Measurements from ENCODE around the gene ERBB4.

DNA sequence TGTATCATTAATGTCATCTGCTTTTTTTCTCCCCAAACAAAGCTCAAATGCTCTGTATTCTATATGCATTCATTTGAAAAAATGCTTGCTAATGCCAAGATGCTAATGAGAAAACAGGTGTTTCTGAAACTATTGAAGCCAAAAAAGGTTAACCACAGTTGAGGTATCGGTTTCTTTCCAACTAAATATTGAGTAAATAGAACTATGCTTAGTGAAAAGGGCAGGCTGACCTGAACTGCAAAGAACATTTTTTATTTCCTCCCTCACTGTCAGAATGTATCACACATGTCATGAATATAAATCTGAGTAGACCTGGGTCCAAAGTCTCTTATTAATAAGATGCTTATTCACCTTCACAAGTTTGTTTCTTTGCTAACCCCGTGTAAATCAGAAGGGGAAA, 1115.6 kb downstream of the ERBB4 start:
- TF ChIP-seq, protein P1, sequence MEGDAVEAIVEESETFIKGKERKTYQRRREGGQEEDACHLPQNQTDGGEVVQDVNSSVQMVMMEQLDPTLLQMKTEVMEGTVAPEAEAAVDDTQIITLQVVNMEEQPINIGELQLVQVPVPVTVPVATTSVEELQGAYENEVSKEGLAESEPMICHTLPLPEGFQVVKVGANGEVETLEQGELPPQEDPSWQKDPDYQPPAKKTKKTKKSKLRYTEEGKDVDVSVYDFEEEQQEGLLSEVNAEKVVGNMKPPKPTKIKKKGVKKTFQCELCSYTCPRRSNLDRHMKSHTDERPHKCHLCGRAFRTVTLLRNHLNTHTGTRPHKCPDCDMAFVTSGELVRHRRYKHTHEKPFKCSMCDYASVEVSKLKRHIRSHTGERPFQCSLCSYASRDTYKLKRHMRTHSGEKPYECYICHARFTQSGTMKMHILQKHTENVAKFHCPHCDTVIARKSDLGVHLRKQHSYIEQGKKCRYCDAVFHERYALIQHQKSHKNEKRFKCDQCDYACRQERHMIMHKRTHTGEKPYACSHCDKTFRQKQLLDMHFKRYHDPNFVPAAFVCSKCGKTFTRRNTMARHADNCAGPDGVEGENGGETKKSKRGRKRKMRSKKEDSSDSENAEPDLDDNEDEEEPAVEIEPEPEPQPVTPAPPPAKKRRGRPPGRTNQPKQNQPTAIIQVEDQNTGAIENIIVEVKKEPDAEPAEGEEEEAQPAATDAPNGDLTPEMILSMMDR (IDR thresholded peaks at IDR 0.05) = no peak
- no peak for TF ChIP-seq POLR2A (IDR thresholded peaks at IDR 0.05)
- no peak for TF ChIP-seq POLR2AphosphoS5 (IDR thresholded peaks at IDR 0.05)

Measured in transverse colon (tissue), 4 donors.